ENCODE results near the gene SLC38A2.

The SLC38A2 gene

DNA sequence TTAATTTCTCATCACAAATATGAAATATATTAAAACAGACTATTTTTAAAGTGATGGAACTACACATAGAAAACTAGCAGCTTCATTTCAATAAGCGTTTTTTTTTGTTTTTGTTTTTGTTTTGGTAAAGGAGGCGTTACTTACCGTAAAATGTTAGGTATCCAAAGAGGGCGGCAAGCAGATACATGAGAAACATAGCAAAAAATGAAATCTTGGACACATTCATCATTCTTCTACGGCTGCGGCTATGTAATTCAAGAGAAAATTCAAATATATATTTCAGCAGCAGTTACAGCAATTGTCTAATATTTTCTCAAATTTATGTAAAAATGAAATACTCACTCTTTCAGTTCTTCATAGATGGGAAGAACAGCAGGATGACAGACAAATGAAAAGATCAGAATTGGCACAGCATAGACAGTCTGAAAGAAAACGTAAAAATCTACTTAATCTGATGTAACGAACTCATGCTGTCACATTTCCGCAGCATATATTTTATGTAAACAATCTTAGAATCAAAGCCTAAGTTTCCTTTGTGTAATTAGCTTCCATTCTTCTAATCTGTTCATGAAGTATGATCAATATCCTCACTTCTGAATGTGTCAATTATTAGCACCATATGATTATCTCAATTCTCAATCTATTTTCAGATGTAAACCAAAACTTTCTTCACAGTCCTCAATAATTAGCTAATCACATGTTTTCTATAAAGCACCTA is 8.8 kb downstream of the SLC38A2 start:
- H3K4me3 ChIP-seq (ENCODE audit: control insufficient read depth in 1 of 7, extremely low read depth in 1 of 7, insufficient read depth in 4 of 7, low read depth in 2 of 7, low read length in 6 of 7) = no peak overlapping the region
- no peak overlapping the region for H3K27ac ChIP-seq (ENCODE audit: insufficient read depth in 1 of 2, low read depth in 1 of 2, low read length in 2 of 2, poor library complexity in 1 of 2, severe bottlenecking in 2 of 2)
- ChIA-PET CTCF (interaction anchor here (1.1 to 2.2 kb wide), 2 partner anchors 10 to 13 kb away, joined by 3 to 8 read pairs; no protein-coding TSS in a partner anchor), POLR2A (interaction anchor here (2.0 kb wide), 1 partner anchor 8 kb away, joined by 17 read pairs; no protein-coding TSS in a partner anchor)
- WGBS (ENCODE audit: insufficient coverage) = 100% methylated on average over 3 of the region's 9 CpGs
- H3K9me3 ChIP-seq (ENCODE audit: control extremely low read depth in 1 of 5, control insufficient read depth in 4 of 5, insufficient read depth in 2 of 5, low read depth in 1 of 5, low read length in 4 of 5) = no peaks in the 10 kb centered on the region
- H3K4me1 ChIP-seq (ENCODE audit: control extremely low read depth in 1 of 4, control insufficient read depth in 4 of 4, insufficient read depth in 4 of 4, low read length in 3 of 4) = peaks cover 6 to 26% (median 10%) of the 10 kb centered on the region in 4 experiments
- H3K27me3 ChIP-seq (replicated peaks in 2 of 5; ENCODE audit: control insufficient read depth in 4 of 5, insufficient read depth in 5 of 5, low read length in 4 of 5) = no peaks in the 10 kb centered on the region
- H3K36me3 ChIP-seq (ENCODE audit: control insufficient read depth in 4 of 4, insufficient read depth in 4 of 4, low read length in 3 of 4) = peaks cover 48 to 100% (median 78%) of the 10 kb centered on the region in 4 experiments
- no peak for DNase-seq

DNA sequence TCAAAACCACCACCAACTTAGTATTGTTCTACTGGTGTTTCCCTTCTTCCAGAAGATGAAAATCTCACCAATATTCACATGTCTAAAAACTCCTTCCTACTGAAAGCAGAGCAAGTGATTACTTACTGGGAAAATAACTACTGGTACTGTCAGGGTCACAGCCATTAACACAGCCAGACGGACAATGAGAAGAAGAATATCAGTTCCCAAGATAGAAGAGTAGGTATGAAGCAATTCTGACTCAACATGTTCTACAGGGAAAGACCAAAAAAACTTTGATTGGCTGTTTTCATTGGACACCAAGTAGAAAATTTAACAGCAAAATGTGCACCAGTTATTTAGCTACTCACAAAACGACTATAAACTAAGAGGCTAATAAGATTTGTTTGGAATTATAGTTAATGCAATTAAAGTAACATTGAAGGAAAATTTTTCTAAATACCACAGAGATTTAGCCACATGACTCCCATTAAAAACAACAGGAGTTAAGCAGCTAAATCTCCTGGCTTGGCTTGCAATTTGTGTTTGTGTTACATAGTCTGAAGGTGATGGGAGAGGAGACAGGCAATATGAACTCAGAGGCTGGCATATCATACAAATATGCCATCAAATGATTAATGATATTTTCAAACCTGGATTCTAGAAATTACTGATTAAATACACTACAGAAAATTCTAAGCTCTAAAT is 9.5 kb downstream of the SLC38A2 start:
- ChIA-PET CTCF (interaction anchor here (2.2 kb wide), 1 partner anchor 9 kb away, joined by 8 read pairs; no protein-coding TSS in a partner anchor), POLR2A (interaction anchor here (2.0 kb wide), 1 partner anchor 8 kb away, joined by 17 read pairs; no protein-coding TSS in a partner anchor)
- peak overlapping the region in 1 of 2 experiments; percentile 3 for H3K27ac ChIP-seq (ENCODE audit: insufficient read depth in 1 of 2, low read depth in 1 of 2, low read length in 2 of 2, poor library complexity in 1 of 2, severe bottlenecking in 2 of 2)
- peaks cover 49 to 95% (median 74%) of the 10 kb centered on the region in 4 experiments for H3K36me3 ChIP-seq (ENCODE audit: control insufficient read depth in 4 of 4, insufficient read depth in 4 of 4, low read length in 3 of 4)
- WGBS (ENCODE audit: insufficient coverage) = 80% methylated on average over 1 of the region's 2 CpGs
- H3K4me3 ChIP-seq (ENCODE audit: control insufficient read depth in 1 of 7, extremely low read depth in 1 of 7, insufficient read depth in 4 of 7, low read depth in 2 of 7, low read length in 6 of 7) = no peak overlapping the region
- H3K4me1 ChIP-seq (ENCODE audit: control extremely low read depth in 1 of 4, control insufficient read depth in 4 of 4, insufficient read depth in 4 of 4, low read length in 3 of 4) = peaks cover 0 to 19% (median 7%) of the 10 kb centered on the region in 4 experiments
- no peak for DNase-seq
- H3K27me3 ChIP-seq (replicated peaks in 2 of 5; ENCODE audit: control insufficient read depth in 4 of 5, insufficient read depth in 5 of 5, low read length in 4 of 5) = no peaks in the 10 kb centered on the region
- no peaks in the 10 kb centered on the region for H3K9me3 ChIP-seq (ENCODE audit: control extremely low read depth in 1 of 5, control insufficient read depth in 4 of 5, insufficient read depth in 2 of 5, low read depth in 1 of 5, low read length in 4 of 5)

DNA sequence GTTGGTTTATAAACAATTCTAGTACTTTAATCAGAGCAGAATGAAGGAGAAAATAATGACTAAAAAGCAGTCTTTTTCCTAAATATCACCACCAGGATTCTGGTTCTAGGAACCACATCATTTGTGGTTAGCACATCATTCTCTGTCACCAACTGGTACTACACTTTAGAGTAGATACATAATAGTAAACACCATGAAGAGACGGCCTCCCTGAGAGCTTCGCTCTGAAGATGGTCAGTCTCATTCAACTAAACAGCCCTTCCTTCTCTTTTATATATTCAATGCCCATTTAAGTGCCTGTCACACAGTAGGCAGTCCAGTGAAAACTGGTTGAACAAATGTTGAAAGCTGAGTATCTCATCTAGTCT is 10.9 kb downstream of the SLC38A2 start:
- H3K27ac ChIP-seq (ENCODE audit: insufficient read depth in 1 of 2, low read depth in 1 of 2, low read length in 2 of 2, poor library complexity in 1 of 2, severe bottlenecking in 2 of 2) = no peak overlapping the region

DNA sequence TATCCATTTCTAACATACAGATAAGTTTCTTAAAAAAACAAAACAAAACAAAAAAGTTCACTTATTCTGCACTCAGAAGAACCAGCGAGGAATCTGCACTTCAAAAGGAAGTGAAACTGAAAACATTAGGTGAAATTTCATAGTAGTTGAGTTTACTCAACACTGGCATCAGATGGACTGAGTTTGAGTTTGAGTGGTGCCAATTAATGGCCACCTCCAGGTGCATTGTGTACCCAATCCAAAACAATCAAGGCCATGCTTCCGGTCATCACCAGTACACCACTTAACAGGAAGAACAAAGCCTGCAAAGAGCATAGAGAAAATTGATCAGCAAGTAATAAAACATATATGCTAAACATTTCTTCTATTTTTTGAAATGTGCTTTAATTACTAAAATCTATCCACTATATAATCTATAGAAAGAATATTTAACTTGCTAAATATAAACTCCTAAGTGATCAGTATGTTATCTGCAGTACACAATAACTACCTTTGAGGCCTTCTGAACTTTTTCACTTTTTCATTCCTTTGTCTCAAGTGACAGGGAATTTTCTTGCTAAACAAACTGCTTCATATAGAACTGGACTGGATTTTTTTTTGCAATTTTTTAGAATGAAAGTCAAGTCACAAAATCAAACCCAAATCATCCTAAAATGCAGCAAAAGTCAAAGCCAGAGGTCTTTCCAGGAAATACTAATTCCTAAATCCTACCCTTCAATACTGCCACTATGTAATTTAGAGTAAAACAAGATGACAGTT is 11.5 kb downstream of the SLC38A2 start:
- no peak for DNase-seq
- ChIA-PET CTCF (interaction anchor here (1.3 kb wide), 1 partner anchor 10 kb away, joined by 4 read pairs; no protein-coding TSS in a partner anchor), POLR2A (no interaction called here)
- no peaks in the 10 kb centered on the region for H3K27me3 ChIP-seq (replicated peaks in 2 of 5; ENCODE audit: control insufficient read depth in 4 of 5, insufficient read depth in 5 of 5, low read length in 4 of 5)
- no peak overlapping the region for H3K27ac ChIP-seq (ENCODE audit: insufficient read depth in 1 of 2, low read depth in 1 of 2, low read length in 2 of 2, poor library complexity in 1 of 2, severe bottlenecking in 2 of 2)
- peaks cover 38 to 75% (median 57%) of the 10 kb centered on the region in 4 experiments for H3K36me3 ChIP-seq (ENCODE audit: control insufficient read depth in 4 of 4, insufficient read depth in 4 of 4, low read length in 3 of 4)
- peaks cover 0 to 9% (median 0%) of the 10 kb centered on the region in 4 experiments for H3K4me1 ChIP-seq (ENCODE audit: control extremely low read depth in 1 of 4, control insufficient read depth in 4 of 4, insufficient read depth in 4 of 4, low read length in 3 of 4)
- WGBS (ENCODE audit: insufficient coverage) = 88% methylated on average over 1 of the region's 2 CpGs
- no peak overlapping the region for H3K4me3 ChIP-seq (ENCODE audit: control insufficient read depth in 1 of 7, extremely low read depth in 1 of 7, insufficient read depth in 4 of 7, low read depth in 2 of 7, low read length in 6 of 7)
- no peaks in the 10 kb centered on the region for H3K9me3 ChIP-seq (ENCODE audit: control extremely low read depth in 1 of 5, control insufficient read depth in 4 of 5, insufficient read depth in 2 of 5, low read depth in 1 of 5, low read length in 4 of 5)

More for the DNA sequence above, 10.9 kb downstream of the SLC38A2 start:
- ChIA-PET CTCF (interaction anchor here (1.3 kb wide), 1 partner anchor 9 kb away, joined by 4 read pairs; no protein-coding TSS in a partner anchor), POLR2A (interaction anchor here (2.0 kb wide), 1 partner anchor 10 kb away, joined by 17 read pairs; no protein-coding TSS in a partner anchor)
- DNase-seq = no peak
- Histone ChIP-seq H3K36me3 (ENCODE audit: control insufficient read depth in 4 of 4, insufficient read depth in 4 of 4, low read length in 3 of 4) (peaks cover 41 to 81% (median 62%) of the 10 kb centered on the region in 4 experiments), H3K27me3 (replicated peaks in 2 of 5; ENCODE audit: control insufficient read depth in 4 of 5, insufficient read depth in 5 of 5, low read length in 4 of 5) (no peaks in the 10 kb centered on the region), H3K4me1 (ENCODE audit: control extremely low read depth in 1 of 4, control insufficient read depth in 4 of 4, insufficient read depth in 4 of 4, low read length in 3 of 4) (peaks cover 0 to 10% (median under 1%) of the 10 kb centered on the region in 4 experiments), H3K4me3 (ENCODE audit: control insufficient read depth in 1 of 7, extremely low read depth in 1 of 7, insufficient read depth in 4 of 7, low read depth in 2 of 7, low read length in 6 of 7) (no peak overlapping the region), H3K9me3 (ENCODE audit: control extremely low read depth in 1 of 5, control insufficient read depth in 4 of 5, insufficient read depth in 2 of 5, low read depth in 1 of 5, low read length in 4 of 5) (no peaks in the 10 kb centered on the region)
- WGBS (ENCODE audit: insufficient coverage) = no CpG with 5 or more reads among the region's 2 CpGs

DNA sequence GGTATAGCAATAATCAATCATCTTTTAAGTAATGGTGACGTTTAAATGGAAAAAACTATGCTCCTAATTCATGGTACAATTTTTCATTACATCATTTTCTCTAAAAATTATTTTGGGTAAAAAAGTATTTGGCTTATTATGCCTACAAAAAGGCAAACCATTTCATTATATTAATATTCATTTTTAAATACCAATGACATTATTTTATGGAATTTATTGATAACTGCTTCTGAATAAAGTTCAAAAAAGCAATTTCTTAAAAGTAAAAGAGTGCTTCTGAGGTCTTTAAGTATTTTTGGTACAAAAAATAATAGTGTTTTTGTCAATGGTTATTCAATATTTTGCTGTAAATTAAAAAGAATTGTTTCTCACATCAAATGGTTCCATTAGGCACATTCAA is 12.2 kb downstream of the SLC38A2 start:
- Histone ChIP-seq H3K4me1 (ENCODE audit: control extremely low read depth in 1 of 4, control insufficient read depth in 4 of 4, insufficient read depth in 4 of 4, low read length in 3 of 4) (peaks cover 0 to 5% (median 0%) of the 10 kb centered on the region in 4 experiments), H3K4me3 (ENCODE audit: control insufficient read depth in 1 of 7, extremely low read depth in 1 of 7, insufficient read depth in 4 of 7, low read depth in 2 of 7, low read length in 6 of 7) (no peak overlapping the region), H3K27me3 (replicated peaks in 2 of 5; ENCODE audit: control insufficient read depth in 4 of 5, insufficient read depth in 5 of 5, low read length in 4 of 5) (no peaks in the 10 kb centered on the region), H3K27ac (ENCODE audit: insufficient read depth in 1 of 2, low read depth in 1 of 2, low read length in 2 of 2, poor library complexity in 1 of 2, severe bottlenecking in 2 of 2) (no peak overlapping the region), H3K9me3 (ENCODE audit: control extremely low read depth in 1 of 5, control insufficient read depth in 4 of 5, insufficient read depth in 2 of 5, low read depth in 1 of 5, low read length in 4 of 5) (no peaks in the 10 kb centered on the region), H3K36me3 (ENCODE audit: control insufficient read depth in 4 of 4, insufficient read depth in 4 of 4, low read length in 3 of 4) (peaks cover 34 to 68% (median 52%) of the 10 kb centered on the region in 4 experiments)
- WGBS (ENCODE audit: insufficient coverage) = no CpG with 5 or more reads among the region's 1 CpG
- DNase-seq = no peak
- POLR2A ChIA-PET = no interaction called here
- CTCF ChIA-PET = no interaction called here

DNA sequence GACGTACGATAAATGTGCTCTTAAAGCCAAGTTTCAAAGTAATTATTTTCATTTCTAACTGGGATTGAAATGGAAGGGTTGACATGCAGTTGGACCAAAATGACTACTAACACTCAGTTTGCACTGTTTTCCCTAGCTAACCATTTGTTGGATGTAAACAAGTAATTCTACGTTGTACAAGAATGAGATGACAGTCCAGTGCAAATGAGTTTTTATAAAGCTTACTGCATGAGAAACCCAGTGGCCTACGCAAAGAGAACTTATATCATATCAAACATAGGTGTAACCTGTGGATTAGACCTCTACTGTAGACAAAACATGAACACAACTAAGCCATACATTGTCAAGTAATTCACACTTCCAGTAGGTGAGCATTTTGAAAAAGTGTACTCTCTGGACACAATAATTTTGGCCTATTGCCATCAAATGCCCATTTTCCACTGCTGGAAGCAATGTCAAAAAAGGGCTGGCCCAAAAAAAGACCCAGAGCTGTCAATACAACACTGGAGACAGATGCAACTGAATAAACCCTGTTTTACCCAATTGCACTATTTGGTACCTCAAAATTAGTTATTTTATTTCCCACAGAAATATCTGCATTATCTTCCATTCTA is 12.8 kb downstream of the SLC38A2 start:
- Histone ChIP-seq H3K9me3 (ENCODE audit: control extremely low read depth in 1 of 5, control insufficient read depth in 4 of 5, insufficient read depth in 2 of 5, low read depth in 1 of 5, low read length in 4 of 5) (no peaks in the 10 kb centered on the region), H3K27me3 (replicated peaks in 2 of 5; ENCODE audit: control insufficient read depth in 4 of 5, insufficient read depth in 5 of 5, low read length in 4 of 5) (no peaks in the 10 kb centered on the region), H3K27ac (ENCODE audit: insufficient read depth in 1 of 2, low read depth in 1 of 2, low read length in 2 of 2, poor library complexity in 1 of 2, severe bottlenecking in 2 of 2) (no peak overlapping the region), H3K36me3 (ENCODE audit: control insufficient read depth in 4 of 4, insufficient read depth in 4 of 4, low read length in 3 of 4) (peaks cover 29 to 63% (median 49%) of the 10 kb centered on the region in 4 experiments), H3K4me1 (ENCODE audit: control extremely low read depth in 1 of 4, control insufficient read depth in 4 of 4, insufficient read depth in 4 of 4, low read length in 3 of 4) (peaks cover 0 to 5% (median 0%) of the 10 kb centered on the region in 4 experiments), H3K4me3 (ENCODE audit: control insufficient read depth in 1 of 7, extremely low read depth in 1 of 7, insufficient read depth in 4 of 7, low read depth in 2 of 7, low read length in 6 of 7) (no peak overlapping the region)
- ChIA-PET CTCF (no interaction called here), POLR2A (no interaction called here)
- WGBS (ENCODE audit: insufficient coverage) = 100% methylated on average over 1 of the region's 4 CpGs
- no peak for DNase-seq

All from common myeloid progenitor, CD34-positive (primary cell).